ENCODE results near the gene RNASE13. TPM values are rescaled to one million over a fixed set of nuclear protein-coding genes. Genes with fewer than 3 reads are reported as not detected.
"Not testable (repeated sequence)": the region's sequence is repeated elsewhere in the genome, so short reads cannot be mapped to it uniquely, and the experiment has no call there.

The RNASE13 gene
- total and polyA plus RNA-seq, 9 donors, result 0.14 to 0.16 TPM; not detected in 7

DNA sequence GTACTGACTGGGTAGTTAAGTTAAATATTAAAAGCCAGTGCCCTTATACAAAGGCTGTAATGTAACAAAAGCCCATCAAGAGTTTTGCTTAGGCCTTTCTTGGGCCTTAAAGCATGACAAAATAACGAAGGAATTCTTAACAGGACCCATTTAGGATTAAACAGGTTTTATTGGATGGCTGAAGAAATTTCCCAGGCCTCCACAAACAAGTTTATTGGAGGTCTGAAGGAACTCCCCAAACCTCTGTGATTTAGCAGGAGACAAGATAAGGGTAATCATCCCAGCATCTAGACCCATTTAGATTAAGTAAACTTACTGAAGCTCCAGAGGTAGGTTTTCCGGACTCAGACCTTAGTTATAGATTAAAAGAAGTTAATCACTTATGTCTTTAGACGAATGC is 24.9 kb downstream of the RNASE13 start:
- not testable (repeated sequence) for H3K9me3 ChIP-seq (replicated peaks; ENCODE audit: control insufficient read depth, low read depth, low read length); H3K4me3 ChIP-seq (ENCODE audit: low read length); H3K4me1 ChIP-seq (ENCODE audit: control insufficient read depth, insufficient read depth, low read length); DNase-seq; H3K36me3 ChIP-seq (ENCODE audit: control insufficient read depth, insufficient read depth, low read length); H3K27me3 ChIP-seq (ENCODE audit: control insufficient read depth, insufficient read depth, low read length); H3K27ac ChIP-seq (ENCODE audit: low read length)
- no CpG with 5 or more reads among the region's 3 CpGs for WGBS (ENCODE audit: insufficient coverage)

DNA sequence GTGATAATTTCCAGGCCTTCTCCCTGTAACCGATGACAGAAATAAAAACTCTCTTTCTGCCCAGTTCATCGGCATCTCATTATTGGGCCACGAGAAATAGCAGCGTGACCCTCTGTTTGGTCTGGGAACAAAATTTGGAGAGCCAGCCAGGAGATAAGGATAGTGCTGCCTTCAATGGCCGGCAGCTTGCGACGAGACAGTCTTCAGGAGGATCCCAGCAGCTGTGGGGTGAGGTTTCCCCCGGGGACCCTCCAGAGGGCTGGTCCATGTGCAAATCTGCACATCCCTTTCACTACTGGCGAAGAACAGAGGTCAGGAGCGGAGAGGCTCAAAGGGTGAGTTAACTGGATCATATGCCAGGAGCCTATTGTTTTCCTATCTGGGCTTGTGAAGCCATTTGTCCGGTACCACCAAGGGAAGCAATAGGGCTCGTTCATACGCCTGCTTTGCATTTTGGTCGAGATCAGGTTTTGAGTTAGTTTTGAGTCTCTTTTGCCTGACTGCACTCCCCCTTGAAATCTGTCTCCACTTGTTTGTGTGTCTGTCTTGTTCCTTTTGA is 30.7 kb downstream of the RNASE13 start:
- no peaks in the 10 kb centered on the region for H3K4me1 ChIP-seq (ENCODE audit: control insufficient read depth, insufficient read depth, low read length)
- WGBS (ENCODE audit: insufficient coverage), result 76% methylated on average over 13 of the region's 14 CpGs
- H3K27me3 ChIP-seq (ENCODE audit: control insufficient read depth, insufficient read depth, low read length), result no peaks in the 10 kb centered on the region
- no peak overlapping the region for H3K4me3 ChIP-seq (ENCODE audit: low read length)
- H3K27ac ChIP-seq (ENCODE audit: low read length), result no peak overlapping the region
- no peaks in the 10 kb centered on the region for H3K9me3 ChIP-seq (replicated peaks; ENCODE audit: control insufficient read depth, low read depth, low read length)
- no peaks in the 10 kb centered on the region for H3K36me3 ChIP-seq (ENCODE audit: control insufficient read depth, insufficient read depth, low read length)
- DNase-seq, result no peak

DNA sequence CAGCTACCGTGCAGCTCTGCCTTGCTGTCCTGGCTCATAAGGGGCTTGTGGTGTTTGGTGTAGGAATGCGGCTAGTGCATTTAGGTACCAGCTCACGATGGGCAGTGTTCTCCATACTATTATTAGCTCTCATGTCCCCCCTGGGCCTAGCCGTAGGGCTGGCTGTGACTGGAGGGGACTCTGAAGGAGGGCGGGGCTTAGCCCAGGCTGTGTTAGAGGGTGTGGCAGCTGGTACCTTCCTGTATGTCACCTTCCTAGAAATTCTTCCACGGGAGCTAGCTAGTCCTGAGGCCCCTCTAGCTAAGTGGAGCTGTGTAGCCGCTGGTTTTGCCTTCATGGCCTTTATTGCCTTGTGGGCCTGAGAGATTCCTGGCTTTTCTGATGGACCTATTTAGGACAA is 33.4 kb downstream of the RNASE13 start:
- 55% methylated on average over 2 of the region's 7 CpGs for WGBS (ENCODE audit: insufficient coverage)
- Histone ChIP-seq H3K27ac (ENCODE audit: low read length) (no peak overlapping the region), H3K27me3 (ENCODE audit: control insufficient read depth, insufficient read depth, low read length) (no peaks in the 10 kb centered on the region), H3K4me3 (ENCODE audit: low read length) (no peak overlapping the region), H3K36me3 (ENCODE audit: control insufficient read depth, insufficient read depth, low read length) (peaks cover 10% of the 10 kb centered on the region), H3K9me3 (replicated peaks; ENCODE audit: control insufficient read depth, low read depth, low read length) (no peaks in the 10 kb centered on the region), H3K4me1 (ENCODE audit: control insufficient read depth, insufficient read depth, low read length) (no peaks in the 10 kb centered on the region)
- no peak for DNase-seq

DNA sequence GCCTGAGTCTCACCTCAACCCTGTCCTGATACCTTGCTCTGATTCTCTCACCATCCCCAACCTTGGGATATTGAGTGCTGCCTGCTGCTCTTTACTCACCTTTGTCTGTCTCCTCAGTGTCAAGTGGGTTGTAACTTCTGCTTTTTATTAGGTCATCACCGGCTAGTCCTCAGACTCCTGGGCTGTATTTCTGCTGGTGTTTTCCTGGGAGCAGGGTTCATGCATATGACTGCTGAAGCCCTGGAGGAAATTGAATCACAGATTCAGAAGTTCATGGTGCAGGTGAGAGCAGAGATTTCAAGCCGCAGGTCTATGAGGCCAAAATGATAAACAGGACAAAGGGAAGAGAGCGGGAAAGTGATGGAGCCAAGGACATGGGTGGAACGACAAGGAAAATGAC is 35.0 kb downstream of the RNASE13 start:
- 58% methylated on average over 4 of the region's 4 CpGs for WGBS (ENCODE audit: insufficient coverage)
- DNase-seq, result no peak
- Histone ChIP-seq H3K36me3 (ENCODE audit: control insufficient read depth, insufficient read depth, low read length) (peaks cover 26% of the 10 kb centered on the region), H3K27me3 (ENCODE audit: control insufficient read depth, insufficient read depth, low read length) (no peaks in the 10 kb centered on the region), H3K4me3 (ENCODE audit: low read length) (no peak overlapping the region), H3K9me3 (replicated peaks; ENCODE audit: control insufficient read depth, low read depth, low read length) (no peaks in the 10 kb centered on the region), H3K27ac (ENCODE audit: low read length) (no peak overlapping the region), H3K4me1 (ENCODE audit: control insufficient read depth, insufficient read depth, low read length) (no peaks in the 10 kb centered on the region)

- H3K4me1 ChIP-seq (ENCODE audit: control insufficient read depth, insufficient read depth, low read length), result no peaks in the 10 kb centered on the region
- no peaks in the 10 kb centered on the region for H3K9me3 ChIP-seq (replicated peaks; ENCODE audit: control insufficient read depth, low read depth, low read length)
- no peak for DNase-seq
- H3K4me3 ChIP-seq (ENCODE audit: low read length), result no peak within 1 kb of the TSS
- 17% methylated on average over 1 of the region's 6 CpGs for WGBS (ENCODE audit: insufficient coverage)
- no peak within 1 kb of the TSS for H3K27ac ChIP-seq (ENCODE audit: low read length)
- H3K27me3 ChIP-seq (ENCODE audit: control insufficient read depth, insufficient read depth, low read length), result no peaks in the 10 kb centered on the region
- peaks cover 34% of the 10 kb centered on the region for H3K36me3 ChIP-seq (ENCODE audit: control insufficient read depth, insufficient read depth, low read length)
These were observed 35.8 kb downstream of the RNASE13 start, which contains the start of gene SLC39A2 for GRCh38 chr14:20998674-20999366. TSS of gene SLC39A2 (plus strand) at chr14:20999293. CDS start at chr14:20999447, 154 bp downstream.

- H3K27me3 ChIP-seq (ENCODE audit: control insufficient read depth, insufficient read depth, low read length), result no peaks in the 10 kb centered on the region
- no peaks in the 10 kb centered on the region for H3K9me3 ChIP-seq (replicated peaks; ENCODE audit: control insufficient read depth, low read depth, low read length)
- H3K4me1 ChIP-seq (ENCODE audit: control insufficient read depth, insufficient read depth, low read length), result no peaks in the 10 kb centered on the region
- no peak overlapping the region for H3K27ac ChIP-seq (ENCODE audit: low read length)
- DNase-seq, result no peak
- peaks cover 37% of the 10 kb centered on the region for H3K36me3 ChIP-seq (ENCODE audit: control insufficient read depth, insufficient read depth, low read length)
- H3K4me3 ChIP-seq (ENCODE audit: low read length), result no peak overlapping the region
- whole genome bisulfite sequencing (ENCODE audit: insufficient coverage), result no CpG with 5 or more reads among the region's 3 CpGs
These were observed 36.5 kb downstream of the RNASE13 start for GRCh38 chr14:20998139-20998538.

- H3K4me3 ChIP-seq (ENCODE audit: low read length), result no peak overlapping the region
- no peaks in the 10 kb centered on the region for H3K9me3 ChIP-seq (replicated peaks; ENCODE audit: control insufficient read depth, low read depth, low read length)
- no peak overlapping the region for H3K27ac ChIP-seq (ENCODE audit: low read length)
- 91% methylated on average over 4 of the region's 6 CpGs for WGBS (ENCODE audit: insufficient coverage)
- peaks cover 43% of the 10 kb centered on the region for H3K36me3 ChIP-seq (ENCODE audit: control insufficient read depth, insufficient read depth, low read length)
- no peaks in the 10 kb centered on the region for H3K4me1 ChIP-seq (ENCODE audit: control insufficient read depth, insufficient read depth, low read length)
- no peaks in the 10 kb centered on the region for H3K27me3 ChIP-seq (ENCODE audit: control insufficient read depth, insufficient read depth, low read length)
- DNase-seq, result no peak
These were observed 37.0 kb downstream of the RNASE13 start for GRCh38 chr14:20997564-20997963.

- no peaks in the 10 kb centered on the region for H3K4me1 ChIP-seq (ENCODE audit: control insufficient read depth, insufficient read depth, low read length)
- H3K36me3 ChIP-seq (ENCODE audit: control insufficient read depth, insufficient read depth, low read length), result peaks cover 47% of the 10 kb centered on the region
- no peak overlapping the region for H3K27ac ChIP-seq (ENCODE audit: low read length)
- WGBS (ENCODE audit: insufficient coverage), result no CpG with 5 or more reads among the region's 4 CpGs
- no peak overlapping the region for H3K4me3 ChIP-seq (ENCODE audit: low read length)
- DNase-seq, result no peak
- no peaks in the 10 kb centered on the region for H3K9me3 ChIP-seq (replicated peaks; ENCODE audit: control insufficient read depth, low read depth, low read length)
- H3K27me3 ChIP-seq (ENCODE audit: control insufficient read depth, insufficient read depth, low read length), result no peaks in the 10 kb centered on the region
These were observed 37.5 kb downstream of the RNASE13 start for GRCh38 chr14:20997115-20997514.

DNA sequence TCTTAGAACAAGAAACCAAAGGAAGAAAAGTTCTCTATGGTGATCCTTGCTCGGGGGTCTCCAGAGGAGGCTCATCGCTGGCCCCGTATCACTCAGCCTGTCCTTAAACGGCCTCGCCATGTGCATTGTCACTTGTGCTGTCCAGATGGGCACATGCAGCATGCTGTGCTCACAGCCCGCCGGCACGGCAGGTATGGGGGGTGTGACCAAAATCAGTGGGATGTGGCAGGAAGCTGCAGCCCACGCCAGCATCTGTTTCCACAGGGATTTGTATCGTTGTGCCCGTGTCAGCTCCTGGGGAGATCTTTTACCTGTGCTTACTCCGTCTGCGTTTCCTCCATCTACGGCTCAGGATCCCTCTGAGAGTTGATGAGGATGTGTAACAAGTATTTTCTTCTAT is 38.1 kb downstream of the RNASE13 start:
- Histone ChIP-seq H3K9me3 (replicated peaks; ENCODE audit: control insufficient read depth, low read depth, low read length) (no peaks in the 10 kb centered on the region), H3K27me3 (ENCODE audit: control insufficient read depth, insufficient read depth, low read length) (no peaks in the 10 kb centered on the region), H3K36me3 (ENCODE audit: control insufficient read depth, insufficient read depth, low read length) (peaks cover 51% of the 10 kb centered on the region), H3K27ac (ENCODE audit: low read length) (no peak overlapping the region), H3K4me3 (ENCODE audit: low read length) (no peak overlapping the region), H3K4me1 (ENCODE audit: control insufficient read depth, insufficient read depth, low read length) (no peaks in the 10 kb centered on the region)
- WGBS (ENCODE audit: insufficient coverage), result 84% methylated on average over 7 of the region's 14 CpGs
- DNase-seq, result no peak

DNA sequence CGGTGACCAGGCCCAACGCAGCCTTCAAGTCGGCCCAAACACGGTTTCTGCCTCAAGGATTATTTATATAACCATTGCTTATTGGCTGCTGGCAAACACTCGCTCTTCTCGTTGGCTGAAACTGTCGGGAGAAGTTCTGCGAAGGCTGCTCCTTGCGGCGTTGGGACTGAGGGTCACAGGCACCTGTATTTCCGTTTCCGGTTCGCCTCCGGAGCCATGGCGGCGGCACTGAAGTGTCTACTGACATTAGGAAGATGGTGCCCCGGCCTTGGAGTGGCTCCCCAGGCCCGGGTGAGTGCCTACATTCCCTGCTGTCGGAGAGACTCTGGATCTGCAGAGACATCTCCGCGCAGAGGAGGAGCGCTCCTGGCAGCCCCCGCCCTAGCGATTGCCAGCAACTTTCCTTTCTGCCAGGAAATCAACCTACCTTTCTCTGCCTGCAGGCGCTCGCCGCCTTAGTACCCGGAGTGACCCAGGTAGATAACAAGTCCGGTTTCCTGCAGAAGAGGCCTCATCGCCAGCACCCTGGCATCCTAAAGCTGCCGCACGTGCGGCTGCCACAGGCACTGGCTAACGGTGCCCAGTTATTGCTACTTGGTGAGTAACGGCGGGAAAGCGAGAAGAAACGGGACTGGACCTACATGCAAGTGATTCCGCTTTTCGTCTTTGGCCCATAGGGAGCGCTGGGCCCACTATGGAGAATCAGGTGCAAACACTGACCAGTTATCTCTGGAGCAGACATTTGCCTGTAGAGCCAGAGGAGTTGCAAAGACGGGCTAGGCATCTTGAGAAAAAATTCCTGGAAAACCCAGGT is 44.6 kb downstream of the RNASE13 start, which contains the start of gene METTL17:
Gene METTL17 (plus strand): TSS at position 194 of the 814 bp plus-strand sequence. CDS start 23 bp downstream, at position 217.
- peaks cover 13% of the 10 kb centered on the region for H3K4me1 ChIP-seq (ENCODE audit: control insufficient read depth, insufficient read depth, low read length)
- H3K4me3 ChIP-seq (ENCODE audit: low read length), result peak within 1 kb of the TSS; percentile 92
- WGBS (ENCODE audit: insufficient coverage), result under 1% methylated on average over 37 of the region's 42 CpGs
- DNase-seq, result peak; percentile 99
- H3K36me3 ChIP-seq (ENCODE audit: control insufficient read depth, insufficient read depth, low read length), result peaks cover 32% of the 10 kb centered on the region
- H3K27me3 ChIP-seq (ENCODE audit: control insufficient read depth, insufficient read depth, low read length), result no peaks in the 10 kb centered on the region
- H3K27ac ChIP-seq (ENCODE audit: low read length), result peak within 1 kb of the TSS; percentile 76
- H3K9me3 ChIP-seq (replicated peaks; ENCODE audit: control insufficient read depth, low read depth, low read length), result no peaks in the 10 kb centered on the region

Data from muscle of leg (tissue), 11 donors.